Gastroesophageal sphincter (tissue), 4 donors: ENCODE measurements around the gene LRFN2. TPM values are rescaled to one million over a fixed set of nuclear protein-coding genes. Genes with fewer than 3 reads are reported as not detected.
A peak's percentile ranks its signal among the peaks of the same experiment; 100 is the strongest.

Experiments
- ATAC-seq: fragments of 150-250 bp; one replicate; pipeline ENCODE4 v1.9.1; 2016; ENCODE audit warnings: mild to moderate bottlenecking, moderate library complexity
- H3K27ac ChIP-seq, 4 donors: fragments of 200-600 bp; sonication (generic) in 3 of 4; 1 replicate in 3 of 4; 2 replicates in 1 of 4; pipeline ENCODE4 v1.5.1; 2016 to 2019
- H3K27me3 ChIP-seq: fragments of 200-600 bp; sonication (generic); one replicate; pipeline ENCODE4 v1.5.1; 2019
- H3K36me3 ChIP-seq, 2 donors: fragments of 200-600 bp; sonication (generic); one replicate each; pipeline ENCODE4 v1.5.1; 2019; ENCODE audit warnings: control low read depth in 1 of 2
- H3K4me1 ChIP-seq, 3 donors: fragments of 200-600 bp; sonication (generic); 1 replicate in 2 of 3; 2 replicates in 1 of 3; pipeline ENCODE4 v1.5.1; 2016 to 2019; ENCODE audit warnings: control low read depth in 2 of 3
- H3K4me3 ChIP-seq, 2 donors: fragments of 200-600 bp; sonication (generic); one replicate each; pipeline ENCODE4 v1.5.1; 2019; ENCODE audit warnings: mild to moderate bottlenecking in 1 of 2, moderate library complexity in 1 of 2
- H3K9me3 ChIP-seq, 3 donors: fragments of 200-600 bp; sonication (generic); one replicate each; pipeline ENCODE4 v1.5.1; 2017 to 2019; ENCODE audit warnings: control low read depth in 2 of 3
- CTCF ChIP-seq, 4 experiments: fragments of 200-600 bp in 2 of 4; fragments of 450-650 bp in 2 of 4; sonication (generic) in 1 of 4; IDR thresholded peaks; one replicate each; pipeline ENCODE4 v1.5.1; 2017 to 2019; ENCODE audit warnings: antibody characterized with exemption in 4 of 4, mild to moderate bottlenecking in 2 of 4, moderate library complexity in 2 of 4
- EP300 ChIP-seq: sonication (generic); formaldehyde crosslinking; IDR thresholded peaks from one replicate; pipeline ENCODE4 v1.6.1; 2017; ENCODE audit warnings: antibody characterized with exemption, mild to moderate bottlenecking
- POLR2A ChIP-seq, 2 donors: fragments of 450-650 bp; IDR thresholded peaks; one replicate each; pipeline ENCODE4 v1.6.1; 2017; ENCODE audit warnings: antibody characterized with exemption in 2 of 2, mild to moderate bottlenecking in 2 of 2, moderate library complexity in 1 of 2
- POLR2AphosphoS5 ChIP-seq: sonication (generic); formaldehyde crosslinking; IDR thresholded peaks from one replicate; pipeline ENCODE4 v1.6.1; 2017; ENCODE audit warnings: antibody characterized with exemption
- WGBS, 2 donors: methylation state at CpG; one replicate each; pipeline ENCODE4 v1.1.5; 2018; ENCODE audit warnings: low coverage in 1 of 2; 5-methylcytosine and 5-hydroxymethylcytosine counted together
- total RNA-seq, 4 donors: library from RNA; depleted of rRNA; stranded (reverse); fragments of >200 nt; gene quantifications; one replicate each; pipeline ENCODE4 v1.1.0, GENCODE V29; 2016

Gene LRFN2
- total RNA-seq, 4 donors from 2014 or later = 0.13 TPM; not detected in 3

- Histone ChIP-seq H3K9me3 (no peaks in the 10 kb centered on the region), H3K27ac (no peak overlapping the region), H3K4me3 (no peak overlapping the region), H3K4me1 (no peaks in the 10 kb centered on the region), H3K27me3 (no peaks in the 10 kb centered on the region), H3K36me3 (no peaks in the 10 kb centered on the region)
- ATAC-seq = no peak
- WGBS, 2 donors = no CpG with 5 or more reads among the region's 8 CpGs
- TF ChIP-seq CTCF (IDR thresholded peaks at IDR 0.05) (no peak), POLR2A (IDR thresholded peaks at IDR 0.05) (no peak), POLR2AphosphoS5 (no peak), EP300 (no peak)
Measured at GRCh38 chr6:40555092-40555491, 32.1 kb downstream of the LRFN2 start.

GRCh38 chr6:40552941-40553340 is 34.2 kb downstream of the LRFN2 start:
- H3K27me3 ChIP-seq = no peaks in the 10 kb centered on the region
- no peak overlapping the region for H3K27ac ChIP-seq
- no peak overlapping the region for H3K4me3 ChIP-seq
- WGBS, 2 donors = 75 to 91% methylated on average over 4 of the region's 4 CpGs
- H3K4me1 ChIP-seq = no peaks in the 10 kb centered on the region
- no peak for ATAC-seq
- no peaks in the 10 kb centered on the region for H3K36me3 ChIP-seq
- no peaks in the 10 kb centered on the region for H3K9me3 ChIP-seq
- TF ChIP-seq POLR2A (IDR thresholded peaks at IDR 0.05) (no peak), EP300 (no peak), POLR2AphosphoS5 (no peak), CTCF (IDR thresholded peaks at IDR 0.05) (no peak)

GRCh38 chr6:40551966-40552505 is 35.1 kb downstream of the LRFN2 start:
- Histone ChIP-seq H3K27me3 (no peaks in the 10 kb centered on the region), H3K9me3 (no peaks in the 10 kb centered on the region), H3K4me3 (no peak overlapping the region), H3K4me1 (no peaks in the 10 kb centered on the region), H3K36me3 (no peaks in the 10 kb centered on the region), H3K27ac (no peak overlapping the region)
- 76 to 85% methylated on average over 4 of the region's 4 CpGs for WGBS, 2 donors
- TF ChIP-seq CTCF (IDR thresholded peaks at IDR 0.05) (no peak), POLR2A (IDR thresholded peaks at IDR 0.05) (no peak), POLR2AphosphoS5 (no peak), EP300 (no peak)
- no peak for ATAC-seq

- Histone ChIP-seq H3K4me1 (no peaks in the 10 kb centered on the region), H3K27ac (no peak overlapping the region), H3K4me3 (no peak overlapping the region), H3K9me3 (no peaks in the 10 kb centered on the region), H3K27me3 (no peaks in the 10 kb centered on the region), H3K36me3 (no peaks in the 10 kb centered on the region)
- no peak for ATAC-seq
- TF ChIP-seq POLR2A (IDR thresholded peaks at IDR 0.05) (no peak), CTCF (IDR thresholded peaks at IDR 0.05) (peak in 2 of 4 experiments; percentile 7 to 36)
- 83 to 89% methylated on average over 11 to 12 of the region's 12 CpGs for WGBS, 2 donors
Measured at GRCh38 chr6:40550202-40551101, 36.7 kb downstream of the LRFN2 start.

GRCh38 chr6:40545954-40546353 is 41.2 kb downstream of the LRFN2 start:
- ATAC-seq = no peak
- no peak for TF ChIP-seq POLR2A (IDR thresholded peaks at IDR 0.05)
- no peak for TF ChIP-seq EP300
- TF ChIP-seq POLR2AphosphoS5 = no peak
- no peak for TF ChIP-seq CTCF (IDR thresholded peaks at IDR 0.05)
- Histone ChIP-seq H3K4me1 (no peaks in the 10 kb centered on the region), H3K36me3 (no peaks in the 10 kb centered on the region), H3K27ac (no peak overlapping the region), H3K9me3 (no peaks in the 10 kb centered on the region), H3K4me3 (no peak overlapping the region), H3K27me3 (no peaks in the 10 kb centered on the region)
- WGBS, 2 donors = 71 to 84% methylated on average over 1 to 5 of the region's 6 CpGs
